Iris pigment epithelial cell (primary cell): Measurements from ENCODE around the gene PRRC2B.
"Not testable (repeated sequence)": the region's sequence is repeated elsewhere in the genome, so short reads cannot be mapped to it uniquely, and the experiment has no call there.

ENCODE experiments used
- DNase-seq: peaks from one replicate; pipeline ENCODE4 v3.0.0-alpha.2; 2011; ENCODE audit warnings: low read depth

Gene PRRC2B

GRCh38 chr9:131472085-131472484 is 78.2 kb downstream of the PRRC2B start:
- DNase-seq, result not testable (repeated sequence)

DNA sequence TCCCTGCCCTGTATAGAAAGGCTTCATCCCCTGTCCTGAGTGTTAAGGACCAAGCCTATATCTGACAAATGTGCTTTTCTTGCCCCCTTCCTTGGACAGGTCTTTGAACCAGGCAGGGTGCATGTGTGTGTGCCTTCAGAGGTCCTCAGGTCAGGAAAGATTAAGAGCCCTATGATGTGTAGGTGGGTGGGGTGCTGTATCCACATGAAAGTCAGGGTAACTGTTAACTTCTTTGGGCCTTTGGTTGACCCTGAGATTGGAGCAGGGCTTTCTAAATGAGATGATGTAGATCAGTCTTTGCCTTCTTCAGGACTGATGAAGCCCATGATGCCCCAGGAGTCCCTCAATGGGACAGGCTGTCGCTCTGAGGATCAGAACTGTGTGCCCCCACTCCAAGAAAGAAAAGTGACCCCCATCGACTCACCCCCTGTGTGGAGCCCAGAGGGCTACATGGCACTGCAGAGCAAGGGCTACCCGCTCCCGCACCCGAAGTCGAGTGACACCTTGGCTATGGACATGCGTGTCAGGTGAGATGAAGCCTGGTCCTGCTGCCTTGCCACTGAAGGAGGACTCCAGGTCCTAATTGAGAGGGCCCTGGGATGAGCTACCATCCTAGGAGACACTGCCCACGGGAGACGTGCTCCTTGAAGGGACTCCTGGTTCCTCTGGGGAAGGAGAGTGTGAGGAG is 79.5 kb downstream of the PRRC2B start:
- DNase-seq, result no peak

DNA sequence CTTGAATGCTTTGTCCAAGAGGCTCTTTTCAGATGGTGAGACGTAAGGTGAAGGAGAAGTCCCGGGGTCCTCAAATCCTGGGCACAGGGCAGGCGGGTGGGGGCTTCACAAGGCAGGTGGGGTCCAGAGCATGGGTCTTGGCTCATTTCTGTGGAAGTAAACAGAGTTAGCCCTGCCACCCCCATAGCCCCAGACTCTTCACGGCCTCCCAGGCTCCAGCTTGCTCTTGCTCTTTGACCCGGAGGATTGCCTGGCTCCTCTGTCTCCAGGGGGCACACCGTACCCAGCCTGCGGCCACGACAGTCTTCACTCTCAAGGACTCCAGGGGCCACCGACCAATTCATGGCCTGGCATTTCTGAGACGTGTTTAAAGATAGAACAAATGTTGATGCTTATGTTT is 80.0 kb downstream of the PRRC2B start:
- no peak for DNase-seq

GRCh38 chr9:131474711-131475110 is 80.8 kb downstream of the PRRC2B start:
- DNase-seq, result no peak

GRCh38 chr9:131475111-131475955 is 81.4 kb downstream of the PRRC2B start:
- no peak for DNase-seq

GRCh38 chr9:131475956-131476776 is 82.3 kb downstream of the PRRC2B start:
- DNase-seq, result no peak

GRCh38 chr9:131476777-131477345 is 83.0 kb downstream of the PRRC2B start:
- no peak for DNase-seq

GRCh38 chr9:131477367-131477766 is 83.5 kb downstream of the PRRC2B start:
- no peak for DNase-seq

DNA sequence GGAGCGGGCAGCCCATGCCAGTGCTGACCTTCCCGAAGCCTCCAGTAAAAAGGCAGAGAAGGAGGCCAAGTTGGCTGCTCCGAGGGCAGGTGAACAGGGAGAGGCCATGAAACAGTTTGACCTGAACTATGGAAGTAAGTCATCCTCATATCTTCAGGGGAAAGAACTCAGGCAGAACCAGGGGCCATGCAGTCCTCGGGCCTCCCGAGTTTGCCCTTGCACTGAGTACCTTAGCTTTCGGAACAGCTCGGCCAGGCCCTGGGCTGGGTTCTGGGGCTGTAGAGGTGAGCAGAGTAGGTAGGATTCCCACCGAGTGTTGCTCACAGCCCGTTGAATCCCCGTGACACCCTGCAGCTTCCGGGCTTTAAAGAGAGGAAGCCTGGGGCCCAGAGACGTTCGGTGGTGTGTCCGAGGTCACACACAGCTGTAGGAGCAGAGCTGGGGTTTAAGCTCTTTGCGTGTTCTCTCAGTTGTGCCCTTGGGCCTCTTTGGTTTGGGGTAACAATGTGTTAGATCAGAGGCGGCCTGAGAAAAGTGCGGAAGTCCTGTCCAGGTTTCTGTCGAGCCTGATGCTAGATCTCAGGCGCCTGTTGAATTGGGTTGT is 84.0 kb downstream of the PRRC2B start:
- DNase-seq, result no peak

- DNase-seq, result peak; percentile 18
Measured at GRCh38 chr9:131478421-131478868, 84.6 kb downstream of the PRRC2B start.

- DNase-seq, result no peak
Measured at GRCh38 chr9:131478911-131479310, 85.0 kb downstream of the PRRC2B start.

DNA sequence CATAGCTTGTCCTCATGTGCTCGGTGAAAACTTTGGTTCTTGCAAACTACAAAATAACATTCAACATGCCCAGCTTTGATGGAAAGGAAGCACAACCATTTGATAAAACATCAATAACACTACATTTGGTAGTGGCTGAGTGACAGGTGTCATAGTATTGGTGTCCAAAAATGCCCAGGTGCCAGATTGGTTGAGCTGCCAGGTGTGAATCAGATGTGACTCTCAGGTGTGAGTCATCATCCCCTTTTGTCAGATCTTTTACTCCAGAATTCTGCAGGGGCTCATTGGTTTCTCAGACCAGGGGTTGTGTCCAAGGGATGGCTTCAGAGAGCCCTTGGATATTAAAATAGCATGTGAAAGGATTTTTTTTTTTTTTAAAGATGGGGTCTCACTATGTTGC is 86.4 kb downstream of the PRRC2B start:
- no peak for DNase-seq

- no peak for DNase-seq
Measured at GRCh38 chr9:131481441-131482342, 87.8 kb downstream of the PRRC2B start.

DNA sequence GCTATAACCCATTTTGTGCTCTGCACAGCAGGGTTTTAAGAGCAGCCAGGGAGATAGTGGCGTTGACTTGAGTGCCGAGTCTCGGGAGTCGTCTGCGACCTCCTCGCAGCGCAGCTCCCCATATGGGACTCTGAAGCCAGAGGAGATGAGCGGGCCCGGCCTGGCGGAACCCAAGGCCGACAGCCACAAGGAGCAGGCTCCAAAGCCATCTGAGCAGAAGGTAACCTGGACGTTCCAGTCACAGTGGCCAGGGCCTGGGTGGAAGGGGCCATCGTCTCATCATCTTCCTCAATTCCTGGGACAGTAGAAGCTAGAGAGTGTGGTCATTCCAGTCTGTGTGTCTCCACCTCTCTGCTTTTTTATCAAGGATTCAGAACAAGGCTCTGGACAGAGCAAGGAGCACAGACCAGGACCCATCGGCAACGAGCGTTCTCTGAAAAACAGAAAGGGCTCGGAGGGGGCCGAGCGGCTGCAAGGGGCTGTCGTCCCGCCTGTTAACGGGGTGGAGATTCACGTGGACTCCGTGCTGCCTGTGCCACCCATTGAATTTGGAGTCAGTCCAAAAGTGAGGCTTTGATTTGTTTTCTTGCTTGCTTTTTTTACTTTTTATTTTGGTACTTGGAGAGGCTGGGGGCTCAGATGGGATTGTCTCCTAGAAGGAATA is 88.6 kb downstream of the PRRC2B start:
- DNase-seq, result no peak

- DNase-seq, result no peak
Measured at GRCh38 chr9:131483319-131484050, 89.6 kb downstream of the PRRC2B start.

DNA sequence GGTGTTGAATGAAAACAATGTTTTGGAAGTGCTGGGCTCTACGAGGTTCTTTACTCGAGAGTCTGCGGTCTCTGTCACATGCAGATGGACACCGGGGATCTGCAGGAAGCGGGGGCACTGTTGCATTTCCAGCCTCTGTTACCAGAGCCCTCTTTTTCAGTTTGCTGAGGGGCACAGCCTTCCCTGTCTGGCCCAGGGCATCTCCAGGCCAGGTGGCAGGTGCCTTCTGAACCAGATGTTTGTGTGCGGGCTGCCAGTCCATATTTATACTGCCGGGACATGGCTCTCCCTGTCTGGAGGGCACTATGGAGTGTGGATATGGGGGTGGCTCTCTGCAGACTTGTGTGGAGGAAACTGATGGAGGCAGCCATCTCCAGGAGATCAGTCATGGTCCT is 90.2 kb downstream of the PRRC2B start:
- DNase-seq, result no peak

DNA sequence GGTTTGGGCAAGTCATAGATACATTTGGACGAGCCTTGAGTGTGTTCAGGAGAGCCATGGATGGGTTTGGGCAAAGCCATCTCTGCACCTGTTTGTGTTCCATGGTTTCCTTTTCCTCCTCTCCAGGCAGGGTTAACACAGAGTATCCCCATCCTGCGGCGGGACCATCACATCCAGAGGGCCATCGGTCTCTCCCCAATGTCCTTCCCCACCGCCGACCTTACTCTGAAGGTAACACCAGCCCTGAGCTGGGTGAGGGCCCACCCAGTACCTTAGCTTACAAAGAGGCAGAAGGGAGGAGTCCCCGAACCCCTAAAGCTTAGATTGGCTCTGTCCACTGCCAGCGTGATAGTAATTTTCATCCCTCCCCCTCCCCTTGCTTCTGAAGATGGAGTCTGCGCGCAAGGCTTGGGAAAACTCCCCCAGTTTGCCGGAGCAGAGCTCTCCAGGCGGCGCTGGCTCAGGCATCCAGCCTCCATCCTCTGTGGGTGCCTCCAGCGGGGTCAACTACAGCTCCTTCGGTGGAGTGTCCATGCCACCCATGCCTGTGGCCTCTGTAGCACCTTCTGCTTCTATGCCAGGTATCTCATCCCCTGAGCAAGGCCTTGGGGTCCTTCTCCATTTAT is 90.8 kb downstream of the PRRC2B start:
- no peak for DNase-seq

- DNase-seq, result no peak
Measured at GRCh38 chr9:131485206-131485605, 91.3 kb downstream of the PRRC2B start.
